Measurements from ENCODE around the gene CDH4.

Gene CDH4

GRCh38 chr20:61833807-61834610, 581.9 kb downstream of the CDH4 start:
- H3K4me3 ChIP-seq (ENCODE audit: low read depth in 1 of 2, low read length in 2 of 2): no peak overlapping the region
- no peaks in the 10 kb centered on the region for H3K79me2 ChIP-seq (ENCODE audit: insufficient read depth, low read length)
- no peaks in the 10 kb centered on the region for H3K4me1 ChIP-seq (ENCODE audit: insufficient read depth, low read length)
- H3K4me2 ChIP-seq (ENCODE audit: insufficient read depth, low read length): no peak overlapping the region
- TF ChIP-seq CTCF (IDR thresholded peaks at IDR 0.05; ENCODE audit: borderline replicate concordance, extremely low read depth, low read length, poor library complexity, severe bottlenecking) (no peak), EZH2 (IDR thresholded peaks at IDR 0.05; ENCODE audit: borderline replicate concordance, low read depth, low read length, severe bottlenecking) (no peak)
- H2AFZ ChIP-seq (ENCODE audit: low read depth, low read length): no peak overlapping the region
- ATAC-seq (ENCODE audit: insufficient read depth, low read depth) (no peak), DNase-seq (no peak)
- H3K9ac ChIP-seq (ENCODE audit: low read depth, low read length): no peak overlapping the region
- H4K20me1 ChIP-seq (ENCODE audit: insufficient read depth, low read length): peaks cover 7% of the 10 kb centered on the region
- H3K27ac ChIP-seq (ENCODE audit: low read length): no peak overlapping the region
- peaks cover 4% of the 10 kb centered on the region for H3K27me3 ChIP-seq (ENCODE audit: insufficient read depth, low read length, poor library complexity)
- no peaks in the 10 kb centered on the region for H3K36me3 ChIP-seq (ENCODE audit: insufficient read depth, low read length)
- no peaks in the 10 kb centered on the region for H3K9me3 ChIP-seq (ENCODE audit: insufficient read depth, low read length, severe bottlenecking)

- Histone ChIP-seq H3K9me3 (ENCODE audit: insufficient read depth, low read length, severe bottlenecking) (no peaks in the 10 kb centered on the region), H3K4me2 (ENCODE audit: insufficient read depth, low read length) (no peak overlapping the region), H3K9ac (ENCODE audit: low read depth, low read length) (no peak overlapping the region), H3K27me3 (ENCODE audit: insufficient read depth, low read length, poor library complexity) (peaks cover 4% of the 10 kb centered on the region), H3K79me2 (ENCODE audit: insufficient read depth, low read length) (no peaks in the 10 kb centered on the region), H2AFZ (ENCODE audit: low read depth, low read length) (no peak overlapping the region), H4K20me1 (ENCODE audit: insufficient read depth, low read length) (peaks cover 7% of the 10 kb centered on the region), H3K36me3 (ENCODE audit: insufficient read depth, low read length) (no peaks in the 10 kb centered on the region), H3K4me1 (ENCODE audit: insufficient read depth, low read length) (no peaks in the 10 kb centered on the region), H3K4me3 (ENCODE audit: low read depth in 1 of 2, low read length in 2 of 2) (no peak overlapping the region), H3K27ac (ENCODE audit: low read length) (no peak overlapping the region)
- ATAC-seq (ENCODE audit: insufficient read depth, low read depth): no peak
- TF ChIP-seq CTCF (IDR thresholded peaks at IDR 0.05; ENCODE audit: borderline replicate concordance, extremely low read depth, low read length, poor library complexity, severe bottlenecking): no peak
- no peak for TF ChIP-seq EZH2 (IDR thresholded peaks at IDR 0.05; ENCODE audit: borderline replicate concordance, low read depth, low read length, severe bottlenecking)
- no peak for DNase-seq
These were observed 583.2 kb downstream of the CDH4 start for GRCh38 chr20:61835301-61835700.

GRCh38 chr20:61835791-61836350, 583.8 kb downstream of the CDH4 start:
- Histone ChIP-seq H2AFZ (ENCODE audit: low read depth, low read length) (no peak overlapping the region), H3K79me2 (ENCODE audit: insufficient read depth, low read length) (no peaks in the 10 kb centered on the region), H3K4me3 (ENCODE audit: low read depth in 1 of 2, low read length in 2 of 2) (no peak overlapping the region), H3K9me3 (ENCODE audit: insufficient read depth, low read length, severe bottlenecking) (no peaks in the 10 kb centered on the region), H3K4me1 (ENCODE audit: insufficient read depth, low read length) (no peaks in the 10 kb centered on the region), H3K4me2 (ENCODE audit: insufficient read depth, low read length) (no peak overlapping the region), H3K27me3 (ENCODE audit: insufficient read depth, low read length, poor library complexity) (peaks cover 4% of the 10 kb centered on the region), H3K9ac (ENCODE audit: low read depth, low read length) (no peak overlapping the region), H4K20me1 (ENCODE audit: insufficient read depth, low read length) (peaks cover 7% of the 10 kb centered on the region), H3K36me3 (ENCODE audit: insufficient read depth, low read length) (no peaks in the 10 kb centered on the region), H3K27ac (ENCODE audit: low read length) (no peak overlapping the region)
- TF ChIP-seq EZH2 (IDR thresholded peaks at IDR 0.05; ENCODE audit: borderline replicate concordance, low read depth, low read length, severe bottlenecking) (no peak), CTCF (IDR thresholded peaks at IDR 0.05; ENCODE audit: borderline replicate concordance, extremely low read depth, low read length, poor library complexity, severe bottlenecking) (no peak)
- DNase-seq (no peak), ATAC-seq (ENCODE audit: insufficient read depth, low read depth) (no peak)
